Activated CD8-positive, alpha-beta memory T cell treated with anti-CD3 and anti-CD28 coated beads, Interleukin-2, amount 10 ng/mL, durations not matched to agents 7 days and 5 days (primary cell): ENCODE data around the gene DOCK8. TPM values are rescaled to one million over a fixed set of nuclear protein-coding genes. Genes with fewer than 3 reads are reported as not detected.
"Not testable (repeated sequence)": the region's sequence is repeated elsewhere in the genome, so short reads cannot be mapped to it uniquely, and the experiment has no call there.

Experiments
- ATAC-seq: fragments of 150-1000 bp; cut with Tn5 transposase; one replicate; pipeline ENCODE4 v1.10.0; 2021; ENCODE audit warnings: moderate library complexity
- CTCF ChIA-PET: fragments of 350-600 bp; sonication (Branson Sonifier 250); formaldehyde crosslinking; loops from one replicate; lab custom pipeline; 2021; ENCODE audit warnings: antibody characterized with exemption; lab: Charles Lee
- DNase-seq: peaks from one replicate; pipeline ENCODE4 v3.0.0-alpha.2; 2020
- H3K27ac Mint-ChIP-seq: one replicate; pipeline ENCODE4 v1.8.0; 2021; ENCODE audit warnings: mild to moderate bottlenecking, mixed read lengths
- H3K27me3 Mint-ChIP-seq: one replicate; pipeline ENCODE4 v1.8.0; 2021; ENCODE audit warnings: mixed read lengths
- H3K36me3 Mint-ChIP-seq: one replicate; pipeline ENCODE4 v1.8.0; 2021; ENCODE audit warnings: mild to moderate bottlenecking, mixed read lengths
- H3K4me1 Mint-ChIP-seq: one replicate; pipeline ENCODE4 v1.8.0; 2021; ENCODE audit warnings: mixed read lengths
- H3K4me3 Mint-ChIP-seq: one replicate; pipeline ENCODE4 v1.8.0; 2021; ENCODE audit warnings: mild to moderate bottlenecking, moderate library complexity, mixed read lengths
- H3K9me3 Mint-ChIP-seq: one replicate; pipeline ENCODE4 v1.8.0; 2022; ENCODE audit warnings: low read depth, mixed read lengths
- total RNA-seq, 2 experiments: library from RNA; stranded (reverse); gene quantifications; one replicate each; pipeline ENCODE4 v1.2.3, GENCODE V29; 2021

The DOCK8 gene
- total RNA-seq, 2 experiments from 2014 or later = 374 to 389 TPM

DNA sequence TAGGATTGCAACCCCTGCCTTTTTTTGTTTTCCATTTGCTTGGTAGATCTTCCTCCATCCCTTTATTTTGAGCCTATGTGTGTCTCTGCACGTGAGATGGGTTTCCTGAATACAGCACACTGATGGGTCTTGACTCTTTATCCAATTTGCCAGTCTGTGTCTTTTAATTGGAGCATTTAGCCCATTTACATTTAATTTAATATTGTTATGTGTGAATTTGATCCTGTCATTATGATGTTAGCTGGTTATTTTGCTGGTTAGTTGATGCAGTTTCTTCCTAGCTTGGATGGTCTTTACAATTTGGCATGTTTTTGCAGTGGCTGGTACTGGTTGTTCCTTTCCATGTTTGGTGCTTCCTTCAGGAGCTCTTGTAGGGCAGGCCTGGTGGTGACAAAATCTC lies 19.0 kb downstream of the DOCK8 start:
- Mint-ChIP-seq H3K4me1 (peaks cover 48% of the 10 kb centered on the region), H3K9me3 (peaks cover 21% of the 10 kb centered on the region), H3K36me3 (peaks cover 67% of the 10 kb centered on the region)
- H3K4me3 Mint-ChIP-seq, H3K27me3 Mint-ChIP-seq, ATAC-seq, H3K27ac Mint-ChIP-seq, DNase-seq: not testable (repeated sequence)
- CTCF ChIA-PET = interaction anchor here (4.9 kb wide), 1 partner anchor 9 kb away, joined by 25 read pairs; no protein-coding TSS in a partner anchor

DNA sequence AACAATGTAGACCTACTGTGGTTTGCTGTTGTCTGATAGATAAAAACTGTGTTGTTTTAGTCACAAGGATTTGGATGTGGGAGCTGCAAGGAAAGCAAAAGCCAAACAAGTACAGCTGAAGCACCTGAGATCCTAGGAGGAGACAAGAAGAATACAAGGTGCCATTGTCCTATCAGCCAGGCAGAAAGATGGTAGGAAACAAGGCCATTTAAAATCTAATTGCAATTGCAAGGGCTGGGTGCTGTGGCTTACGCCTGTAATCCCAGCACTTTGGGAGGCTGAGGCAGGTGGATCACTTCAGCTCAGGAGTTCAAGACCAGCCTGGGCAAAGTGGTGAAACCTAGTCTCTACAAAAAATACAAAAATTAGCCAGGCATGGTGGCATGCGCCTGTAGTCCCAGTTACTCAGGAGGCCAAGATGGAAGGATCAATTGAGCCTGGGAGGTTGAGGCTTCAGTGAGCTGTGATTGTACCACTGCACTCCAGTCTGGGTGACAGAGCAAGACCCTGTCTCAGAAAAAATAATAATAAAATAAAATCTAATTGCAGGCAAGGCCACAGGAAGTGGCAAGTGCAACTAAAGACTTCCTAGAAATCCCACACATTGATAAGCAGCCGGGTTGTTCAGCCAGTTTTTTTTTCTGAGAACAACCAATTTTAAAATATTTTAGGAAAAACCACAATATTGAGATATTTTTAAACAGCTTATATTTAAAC lies 22.6 kb downstream of the DOCK8 start:
- ATAC-seq (peak; percentile 57), DNase-seq (no peak)
- H3K36me3 Mint-ChIP-seq = peaks cover 69% of the 10 kb centered on the region
- CTCF ChIA-PET = interaction anchor here (0.9 to 4.9 kb wide), 7 partner anchors 8 to 40 kb away, joined by 3 to 25 read pairs (median 6); partner anchors contain the start of gene DOCK8
- peak overlapping the region; percentile 85 for H3K27ac Mint-ChIP-seq
- H3K4me3 Mint-ChIP-seq = peak overlapping the region; percentile 1
- peaks cover 13% of the 10 kb centered on the region for H3K9me3 Mint-ChIP-seq
- H3K27me3 Mint-ChIP-seq = no peaks in the 10 kb centered on the region
- peaks cover 64% of the 10 kb centered on the region for H3K4me1 Mint-ChIP-seq

DNA sequence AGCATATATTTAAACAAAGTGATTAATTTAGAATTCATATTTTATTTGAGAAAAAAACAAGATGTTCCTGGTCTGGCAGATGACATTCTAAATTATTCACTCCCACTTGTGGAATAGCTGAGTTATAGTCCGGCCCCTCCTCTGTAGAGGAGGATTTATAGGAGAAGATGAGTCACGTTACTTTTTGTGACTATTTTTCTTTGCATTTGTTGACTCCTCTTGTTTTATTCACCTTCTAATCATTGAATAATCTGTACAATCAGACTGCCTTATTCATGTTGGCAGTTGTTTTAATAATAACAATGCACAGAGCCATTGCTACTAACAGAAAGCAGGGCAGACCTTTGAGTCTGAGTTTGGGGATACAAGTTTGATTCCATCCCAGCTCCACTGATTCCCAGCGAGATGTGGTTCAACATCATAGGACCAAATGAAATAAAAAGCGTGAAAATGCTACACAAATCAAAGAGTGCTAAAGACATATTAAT lies 23.2 kb downstream of the DOCK8 start:
- Mint-ChIP-seq H3K4me1 (peaks cover 68% of the 10 kb centered on the region), H3K4me3 (peak overlapping the region; percentile 51), H3K9me3 (peaks cover 13% of the 10 kb centered on the region), H3K27ac (peak overlapping the region; percentile 85), H3K36me3 (peaks cover 69% of the 10 kb centered on the region), H3K27me3 (no peaks in the 10 kb centered on the region)
- no peak for DNase-seq
- CTCF ChIA-PET = interaction anchor here (1.2 to 4.9 kb wide), 5 partner anchors 9 to 34 kb away, joined by 4 to 25 read pairs (median 11); partner anchors contain the start of gene DOCK8
- ATAC-seq = peak; percentile 51

DNA sequence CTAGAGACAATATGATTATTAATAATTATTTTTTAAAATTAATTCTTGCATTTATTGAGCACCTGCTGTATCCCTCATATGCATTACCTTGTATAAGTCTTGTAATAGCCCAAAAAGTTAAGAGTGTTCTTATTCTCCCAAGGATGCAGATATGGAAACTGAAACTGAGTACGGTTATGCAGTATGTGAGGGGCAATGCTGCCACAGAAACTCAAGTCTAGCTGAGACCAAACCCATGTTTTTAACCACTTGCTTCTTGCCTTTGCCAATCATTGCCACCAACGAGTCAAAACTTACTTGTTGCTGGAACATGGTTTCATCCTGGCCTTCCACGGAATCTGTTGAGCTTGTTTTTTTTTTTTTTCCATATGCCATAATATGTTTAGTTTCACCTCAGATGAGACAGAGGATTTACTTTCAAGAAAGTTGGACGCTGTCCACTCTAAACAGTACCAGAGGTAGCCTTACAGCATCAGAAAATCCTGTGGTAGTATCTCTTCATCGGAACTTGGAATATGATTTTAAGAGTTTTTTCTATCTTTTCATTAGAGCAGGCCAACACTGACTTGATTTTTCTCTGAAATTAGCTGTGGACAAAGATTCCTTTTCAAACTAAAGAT lies 27.9 kb downstream of the DOCK8 start:
- ATAC-seq = peak; percentile 91

DNA sequence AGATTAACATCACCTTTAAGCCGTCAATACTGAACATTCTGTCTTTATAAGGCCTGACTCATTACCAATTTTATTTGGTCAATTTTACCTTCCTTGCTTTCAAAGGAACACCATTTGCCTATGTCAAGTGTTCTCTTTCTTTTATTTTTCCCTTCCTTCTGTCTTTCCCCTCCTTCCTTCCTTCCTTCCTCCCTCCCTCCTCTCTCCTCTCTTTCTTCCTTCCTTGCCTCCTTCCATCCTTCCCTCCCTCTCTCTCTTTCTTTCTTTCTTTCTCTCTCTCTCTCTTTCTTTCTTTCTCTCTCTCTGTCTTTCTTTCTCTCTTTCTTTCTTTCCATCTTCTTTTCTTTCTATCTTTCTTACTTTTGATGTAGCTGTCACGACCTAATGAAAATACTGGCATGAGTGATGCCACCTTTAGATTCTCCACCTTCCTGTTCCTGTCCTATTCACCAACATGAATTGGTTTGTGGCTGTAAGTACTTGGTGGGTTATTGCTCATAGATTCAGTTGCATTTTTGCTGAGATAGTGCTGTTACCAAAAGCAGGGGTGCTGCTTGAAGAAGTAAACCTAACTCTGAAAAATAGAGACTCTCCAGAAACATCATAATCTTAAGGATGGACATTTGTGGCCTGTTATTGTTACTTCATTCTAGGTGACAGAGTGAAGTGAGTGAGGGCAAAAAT lies 33.8 kb downstream of the DOCK8 start:
- H3K27me3 Mint-ChIP-seq = no peaks in the 10 kb centered on the region
- DNase-seq = peak; percentile 46
- H3K4me1 Mint-ChIP-seq = peaks cover 65% of the 10 kb centered on the region
- CTCF ChIA-PET = interaction anchor here (1.4 to 2.0 kb wide), 2 partner anchors 11 to 21 kb away, joined by 3 to 6 read pairs; no protein-coding TSS in a partner anchor
- H3K9me3 Mint-ChIP-seq = no peaks in the 10 kb centered on the region
- peak overlapping the region; percentile 96 for H3K27ac Mint-ChIP-seq
- peak overlapping the region; percentile 55 for H3K4me3 Mint-ChIP-seq
- ATAC-seq = peak; percentile 79
- H3K36me3 Mint-ChIP-seq = peaks cover 37% of the 10 kb centered on the region

More for the DNA sequence above, 27.9 kb downstream of the DOCK8 start:
- DNase-seq = peak; percentile 67
- Mint-ChIP-seq H3K4me3 (peak overlapping the region; percentile 51), H3K36me3 (peaks cover 49% of the 10 kb centered on the region), H3K4me1 (peaks cover 73% of the 10 kb centered on the region), H3K27ac (peak overlapping the region; percentile 82), H3K9me3 (no peaks in the 10 kb centered on the region), H3K27me3 (no peaks in the 10 kb centered on the region)
- CTCF ChIA-PET = interaction anchor here (0.6 to 1.3 kb wide), 8 partner anchors 18 to 134 kb away, joined by 3 to 7 read pairs (median 3); partner anchors contain the start of gene DOCK8

DNA sequence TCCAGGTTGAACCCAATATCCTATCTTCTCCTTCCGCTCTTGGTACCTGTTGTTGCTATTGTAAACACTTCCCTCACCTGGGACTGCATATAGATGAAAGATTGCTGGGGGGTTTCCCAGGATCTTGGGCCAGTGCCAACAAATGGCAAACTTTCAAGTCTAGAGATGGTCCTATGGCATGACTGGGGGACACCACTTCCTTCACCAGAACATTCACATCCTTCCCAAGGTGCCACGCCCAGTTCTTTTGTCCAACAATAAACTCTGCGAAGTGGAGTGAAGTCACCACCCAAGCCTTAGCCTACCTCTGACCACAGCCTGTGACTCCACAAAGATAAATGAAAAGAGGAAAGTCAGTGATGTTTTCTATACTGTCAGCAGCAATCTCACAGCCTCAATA lies 34.4 kb downstream of the DOCK8 start:
- Mint-ChIP-seq H3K9me3 (no peaks in the 10 kb centered on the region), H3K4me1 (peaks cover 62% of the 10 kb centered on the region), H3K27ac (peak overlapping the region; percentile 96), H3K4me3 (peak overlapping the region; percentile 55), H3K27me3 (no peaks in the 10 kb centered on the region), H3K36me3 (peaks cover 38% of the 10 kb centered on the region)
- ATAC-seq (peak; percentile 73), DNase-seq (peak; percentile 81)
- CTCF ChIA-PET = interaction anchor here (2.0 kb wide), 1 partner anchor 12 kb away, joined by 6 read pairs; no protein-coding TSS in a partner anchor

DNA sequence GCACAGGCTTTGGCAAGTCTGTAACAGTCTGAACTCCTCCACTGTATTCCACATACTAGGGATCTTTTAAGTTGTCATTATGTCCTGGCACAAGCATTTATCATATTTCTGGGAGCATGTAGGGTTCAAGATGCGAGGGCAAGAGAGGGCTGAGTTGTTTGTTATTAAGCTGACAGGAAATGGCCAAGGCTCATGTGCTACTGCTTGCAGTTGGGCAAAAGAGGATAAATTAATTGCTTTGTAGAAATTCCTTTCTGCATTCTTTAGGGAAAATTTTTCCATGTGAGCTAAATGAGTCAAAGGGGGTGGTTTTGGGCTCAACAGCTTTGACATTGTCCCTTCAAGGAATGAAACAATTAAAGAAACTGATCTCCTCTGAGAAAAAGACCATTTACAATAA lies 35.4 kb downstream of the DOCK8 start:
- peaks cover 41% of the 10 kb centered on the region for H3K36me3 Mint-ChIP-seq
- DNase-seq (no peak), ATAC-seq (no peak)
- H3K4me3 Mint-ChIP-seq = no peak overlapping the region
- H3K27ac Mint-ChIP-seq = peak overlapping the region; percentile 20
- no peaks in the 10 kb centered on the region for H3K9me3 Mint-ChIP-seq
- peaks cover 53% of the 10 kb centered on the region for H3K4me1 Mint-ChIP-seq
- H3K27me3 Mint-ChIP-seq = no peaks in the 10 kb centered on the region
- CTCF ChIA-PET = interaction anchor here (1.0 to 1.3 kb wide), 2 partner anchors 9 to 25 kb away, joined by 3 read pairs; no protein-coding TSS in a partner anchor

DNA sequence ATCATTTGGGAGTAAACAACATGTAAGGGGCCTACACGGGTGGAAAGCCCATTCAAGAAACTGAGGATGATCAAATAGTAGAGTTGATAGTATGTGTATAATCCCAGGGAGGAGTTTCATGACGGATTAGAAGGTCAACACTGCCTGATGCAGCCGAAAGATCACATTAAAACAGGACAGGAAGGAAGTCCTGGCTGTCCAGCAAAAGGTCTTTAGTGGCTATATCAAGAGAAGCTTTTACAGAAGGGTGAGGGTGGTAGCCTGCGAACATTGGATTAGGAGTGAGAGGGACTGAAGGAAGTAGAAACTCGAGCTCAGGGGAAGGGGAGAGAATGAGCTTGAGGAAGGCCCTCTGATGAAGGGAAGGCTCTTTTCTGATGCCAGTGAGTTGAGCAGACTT lies 36.0 kb downstream of the DOCK8 start:
- Mint-ChIP-seq H3K9me3 (no peaks in the 10 kb centered on the region), H3K36me3 (peaks cover 37% of the 10 kb centered on the region), H3K4me3 (no peak overlapping the region), H3K4me1 (peaks cover 48% of the 10 kb centered on the region), H3K27ac (no peak overlapping the region), H3K27me3 (no peaks in the 10 kb centered on the region)
- ATAC-seq (no peak), DNase-seq (no peak)
- CTCF ChIA-PET = interaction anchor here (1.0 to 1.3 kb wide), 3 partner anchors 8 to 36 kb away, joined by 3 to 4 read pairs (median 3); partner anchors contain the start of gene DOCK8

DNA sequence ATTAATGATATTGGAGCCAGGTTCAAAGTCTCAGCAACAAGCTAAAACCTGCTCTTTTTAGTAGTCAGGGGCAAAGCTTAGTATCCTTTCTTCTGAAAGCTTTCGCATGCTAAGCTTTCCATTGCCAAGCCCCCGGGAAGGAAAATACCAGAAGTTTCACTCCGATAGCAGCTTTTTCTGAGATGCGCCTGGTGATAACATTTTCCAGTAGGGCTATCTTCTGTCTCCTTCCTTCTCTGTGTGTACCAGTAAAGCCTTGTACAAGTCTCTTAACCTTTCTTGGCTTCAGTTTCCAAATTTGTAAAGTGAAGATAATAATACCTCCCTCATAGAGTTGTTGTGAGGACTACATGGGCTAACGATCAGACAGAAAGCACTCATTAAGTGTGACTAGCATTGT lies 36.7 kb downstream of the DOCK8 start:
- Mint-ChIP-seq H3K27ac (no peak overlapping the region), H3K36me3 (peaks cover 36% of the 10 kb centered on the region), H3K4me1 (peaks cover 42% of the 10 kb centered on the region), H3K27me3 (no peaks in the 10 kb centered on the region), H3K9me3 (no peaks in the 10 kb centered on the region), H3K4me3 (no peak overlapping the region)
- DNase-seq (no peak), ATAC-seq (no peak)
- CTCF ChIA-PET = interaction anchor here (1.2 to 1.3 kb wide), 2 partner anchors 27 to 37 kb away, joined by 3 to 4 read pairs; partner anchors contain the start of gene DOCK8

DNA sequence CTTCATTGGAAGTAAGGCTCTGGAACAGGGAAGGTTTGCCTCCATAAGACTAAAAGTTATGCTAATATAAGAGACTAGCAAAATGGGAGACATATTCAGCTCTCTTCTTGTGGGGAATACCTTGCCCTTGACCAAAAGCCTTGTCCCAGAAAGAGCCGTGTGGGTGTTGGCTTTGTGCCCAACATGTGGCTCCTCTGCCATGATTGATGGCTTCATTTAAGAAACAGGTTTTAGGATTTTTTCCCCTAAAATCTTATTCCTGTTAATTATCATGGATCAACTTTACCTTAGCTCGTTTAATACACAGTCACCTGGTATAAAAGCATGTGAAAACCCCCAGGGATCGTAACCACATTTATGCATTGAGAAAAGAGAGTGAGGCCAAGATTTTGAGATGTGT lies 38.9 kb downstream of the DOCK8 start:
- CTCF ChIA-PET = no interaction called here
- ATAC-seq (no peak), DNase-seq (no peak)
- Mint-ChIP-seq H3K4me3 (no peak overlapping the region), H3K36me3 (peaks cover 36% of the 10 kb centered on the region), H3K27me3 (no peaks in the 10 kb centered on the region), H3K9me3 (no peaks in the 10 kb centered on the region), H3K4me1 (peaks cover 37% of the 10 kb centered on the region), H3K27ac (no peak overlapping the region)

DNA sequence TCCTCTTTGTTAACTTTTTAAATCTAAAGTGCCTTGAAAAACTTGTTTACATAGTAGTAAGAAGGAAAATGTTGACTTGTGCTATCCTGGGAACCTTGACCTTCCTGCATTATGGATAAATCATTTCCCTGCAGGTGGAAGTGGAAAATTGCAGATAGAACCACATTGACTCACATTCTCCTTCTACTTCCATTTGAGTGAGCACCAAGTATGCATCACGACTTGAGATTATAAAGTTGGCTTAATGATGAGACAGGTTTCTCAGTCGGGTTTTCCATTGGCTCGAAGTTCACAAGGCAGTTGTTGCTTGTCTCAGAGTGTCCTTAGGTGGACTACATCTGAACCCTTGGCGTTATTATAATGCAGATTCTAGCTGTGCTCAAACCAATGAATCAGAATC lies 39.9 kb downstream of the DOCK8 start:
- Mint-ChIP-seq H3K36me3 (peaks cover 34% of the 10 kb centered on the region), H3K27ac (no peak overlapping the region), H3K9me3 (no peaks in the 10 kb centered on the region), H3K4me1 (peaks cover 33% of the 10 kb centered on the region), H3K27me3 (no peaks in the 10 kb centered on the region), H3K4me3 (no peak overlapping the region)
- CTCF ChIA-PET = interaction anchor here (0.8 kb wide), 1 partner anchor 12 kb away, joined by 3 read pairs; no protein-coding TSS in a partner anchor
- DNase-seq (no peak), ATAC-seq (no peak)

DNA sequence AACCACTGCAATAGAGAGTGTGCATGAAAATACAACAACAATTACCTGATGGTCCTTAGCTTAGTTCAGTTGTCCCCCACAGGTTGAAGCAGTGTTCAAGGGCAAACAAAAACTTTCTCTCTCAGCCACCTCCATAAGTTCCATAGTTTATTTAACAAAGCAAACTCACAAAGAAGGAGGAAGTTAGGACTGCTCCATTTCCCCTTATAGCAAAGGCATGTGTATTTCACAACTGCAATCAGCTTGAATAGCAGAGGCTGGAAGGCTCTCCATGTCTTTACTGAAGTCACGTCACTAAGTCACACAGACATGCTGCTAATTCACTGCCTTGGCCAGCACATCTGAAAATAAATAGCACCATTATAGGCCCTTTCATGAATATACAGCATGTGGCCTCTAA lies 43.3 kb downstream of the DOCK8 start:
- CTCF ChIA-PET = interaction anchor here (1.1 kb wide), 1 partner anchor 33 kb away, joined by 3 read pairs; no protein-coding TSS in a partner anchor
- peaks cover 41% of the 10 kb centered on the region for H3K36me3 Mint-ChIP-seq
- peaks cover 30% of the 10 kb centered on the region for H3K4me1 Mint-ChIP-seq
- ATAC-seq (no peak), DNase-seq (no peak)
- no peak overlapping the region for H3K4me3 Mint-ChIP-seq
- no peaks in the 10 kb centered on the region for H3K9me3 Mint-ChIP-seq
- H3K27ac Mint-ChIP-seq = no peak overlapping the region
- H3K27me3 Mint-ChIP-seq = no peaks in the 10 kb centered on the region
